MCF 10A (cell line): ENCODE measurements around the gene MCUB. TPM values are rescaled to one million over a fixed set of nuclear protein-coding genes. Genes with fewer than 3 reads are reported as not detected.
"Not testable (repeated sequence)": the region's sequence is repeated elsewhere in the genome, so short reads cannot be mapped to it uniquely, and the experiment has no call there.

ENCODE experiments used
- BruUV-seq: library from RNA; stranded (reverse); fragments of 400-500 nt; replicated peaks from 2 replicates; lab custom pipeline; 2021; lab: Mats Ljungman, UMichigan
- CTCF ChIA-PET: fragments of 300-600 bp; sonication (Branson Sonifier 250); formaldehyde crosslinking; extraction: SDS; loops from one replicate; lab custom pipeline; 2021; ENCODE audit warnings: antibody characterized with exemption, inconsistent platforms; lab: Yijun Ruan, JAX
- POLR2A ChIA-PET: fragments of 300-600, 350-650 bp; sonication (Branson Sonifier 250); formaldehyde crosslinking; extraction: SDS; loops from one replicate; lab custom pipeline; 2020; ENCODE audit warnings: antibody characterized with exemption, inconsistent platforms; lab: Yijun Ruan, JAX
- DNase-seq: peaks from one replicate; pipeline ENCODE4 v3.0.0-alpha.2; 2018; ENCODE audit not compliant: unreplicated experiment
- H3K27ac Mint-ChIP-seq: one replicate; pipeline ENCODE4 v1.8.0; 2022; ENCODE audit warnings: mild to moderate bottlenecking, low read depth, mixed read lengths; ENCODE audit not compliant: unreplicated experiment
- H3K27me3 Mint-ChIP-seq: one replicate; pipeline ENCODE4 v1.8.0; 2022; ENCODE audit warnings: mixed read lengths; ENCODE audit not compliant: insufficient read depth, unreplicated experiment
- H3K36me3 Mint-ChIP-seq: one replicate; pipeline ENCODE4 v1.8.0; 2022; ENCODE audit warnings: mild to moderate bottlenecking, moderate library complexity, mixed read lengths; ENCODE audit not compliant: insufficient read depth, unreplicated experiment
- H3K4me1 Mint-ChIP-seq: one replicate; pipeline ENCODE4 v1.8.0; 2022; ENCODE audit warnings: mixed read lengths; ENCODE audit not compliant: insufficient read depth, unreplicated experiment
- H3K4me3 Mint-ChIP-seq: one replicate; pipeline ENCODE4 v1.8.0; 2022; ENCODE audit warnings: mild to moderate bottlenecking, moderate library complexity, mixed read lengths; ENCODE audit not compliant: unreplicated experiment
- H3K9me3 Mint-ChIP-seq: one replicate; pipeline ENCODE4 v1.8.0; 2022; ENCODE audit warnings: mixed read lengths; ENCODE audit not compliant: unreplicated experiment
- CTCF ChIP-seq: fragments of 200-600 bp; IDR thresholded peaks from one replicate; pipeline ENCODE4 v1.8.0; 2022; ENCODE audit warnings: antibody characterized with exemption, mild to moderate bottlenecking; ENCODE audit not compliant: unreplicated experiment
- intact Hi-C: fragments of 100-400 bp; cut with micrococcal nuclease; formaldehyde crosslinking; loops from 2 replicates; pipeline ENCODE4 v1.14.1; 2022
- total RNA-seq: library from RNA; stranded (reverse); gene quantifications from 2 replicates; pipeline ENCODE4 v1.2.3, GENCODE V29; 2022

Gene MCUB
- total RNA-seq, 1 experiment from 2014 or later, result 16.3 TPM

GRCh38 chr4:109673303-109673702 lies 113.3 kb downstream of the MCUB start:
- intact Hi-C loops, result no loop called here
- no peak overlapping the region for H3K4me3 Mint-ChIP-seq
- peaks cover 6% of the 10 kb centered on the region for H3K36me3 Mint-ChIP-seq
- no peaks in the 10 kb centered on the region for H3K27me3 Mint-ChIP-seq
- no peak for TF ChIP-seq CTCF
- ChIA-PET POLR2A (no interaction called here), CTCF (interaction anchor here (0.6 kb wide), 1 partner anchor 266 kb away, joined by 4 read pairs; no protein-coding TSS in a partner anchor)
- no peaks in the 10 kb centered on the region for H3K4me1 Mint-ChIP-seq
- no TSS peak for BruUV-seq
- no peak overlapping the region for H3K27ac Mint-ChIP-seq
- DNase-seq, result no peak
- H3K9me3 Mint-ChIP-seq, result peaks cover 8% of the 10 kb centered on the region

GRCh38 chr4:109675181-109675580 lies 115.1 kb downstream of the MCUB start:
- no peak overlapping the region for H3K4me3 Mint-ChIP-seq
- POLR2A ChIA-PET, result no interaction called here
- peaks cover 8% of the 10 kb centered on the region for H3K9me3 Mint-ChIP-seq
- peaks cover 6% of the 10 kb centered on the region for H3K36me3 Mint-ChIP-seq
- no TSS peak for BruUV-seq
- no peaks in the 10 kb centered on the region for H3K27me3 Mint-ChIP-seq
- no peaks in the 10 kb centered on the region for H3K4me1 Mint-ChIP-seq
- no peak for DNase-seq
- H3K27ac Mint-ChIP-seq, result no peak overlapping the region
- CTCF ChIA-PET, result interaction anchor here (0.5 to 0.7 kb wide), 2 partner anchors 20 to 255 kb away, joined by 3 to 4 read pairs; no protein-coding TSS in a partner anchor
- no peak for TF ChIP-seq CTCF
- intact Hi-C loops, result no loop called here

- intact Hi-C loops, result no loop called here
Measured at GRCh38 chr4:109675843-109676242, 115.8 kb downstream of the MCUB start.

GRCh38 chr4:109676886-109677285 lies 116.8 kb downstream of the MCUB start:
- POLR2A ChIA-PET, result interaction anchor here (0.6 kb wide), 1 partner anchor 12 kb away, joined by 3 read pairs; no protein-coding TSS in a partner anchor
- TF ChIP-seq CTCF, result no peak
- no peaks in the 10 kb centered on the region for H3K4me1 Mint-ChIP-seq
- no peaks in the 10 kb centered on the region for H3K27me3 Mint-ChIP-seq
- CTCF ChIA-PET, result interaction anchor here (0.9 kb wide), 1 partner anchor 9 kb away, joined by 4 read pairs; no protein-coding TSS in a partner anchor
- intact Hi-C loops, result no loop called here
- no TSS peak for BruUV-seq
- H3K4me3 Mint-ChIP-seq, result no peak overlapping the region
- H3K9me3 Mint-ChIP-seq, result no peaks in the 10 kb centered on the region
- no peak overlapping the region for H3K27ac Mint-ChIP-seq
- peaks cover 6% of the 10 kb centered on the region for H3K36me3 Mint-ChIP-seq
- DNase-seq, result no peak

More at GRCh38 chr4:109675843-109676242, 115.8 kb downstream of the MCUB start:
- no peaks in the 10 kb centered on the region for H3K27me3 Mint-ChIP-seq
- ChIA-PET POLR2A (no interaction called here), CTCF (no interaction called here)
- H3K4me3 Mint-ChIP-seq, result no peak overlapping the region
- peaks cover 8% of the 10 kb centered on the region for H3K9me3 Mint-ChIP-seq
- DNase-seq, result no peak
- H3K27ac Mint-ChIP-seq, result no peak overlapping the region
- no TSS peak for BruUV-seq
- H3K4me1 Mint-ChIP-seq, result no peaks in the 10 kb centered on the region
- no peak for TF ChIP-seq CTCF
- H3K36me3 Mint-ChIP-seq, result peaks cover 6% of the 10 kb centered on the region

- H3K27me3 Mint-ChIP-seq, DNase-seq, H3K4me1 Mint-ChIP-seq, H3K27ac Mint-ChIP-seq, H3K4me3 Mint-ChIP-seq, intact Hi-C loops, H3K36me3 Mint-ChIP-seq, BruUV-seq, CTCF ChIA-PET, H3K9me3 Mint-ChIP-seq, POLR2A ChIA-PET: not testable (repeated sequence)
Measured at GRCh38 chr4:109678472-109678871, 118.4 kb downstream of the MCUB start.

- POLR2A ChIA-PET, intact Hi-C loops, DNase-seq, H3K27ac Mint-ChIP-seq, H3K9me3 Mint-ChIP-seq, BruUV-seq, H3K4me3 Mint-ChIP-seq, H3K36me3 Mint-ChIP-seq, H3K4me1 Mint-ChIP-seq, H3K27me3 Mint-ChIP-seq: not testable (repeated sequence)
- CTCF ChIA-PET, result interaction anchor here (0.7 kb wide), 1 partner anchor 30 kb away, joined by 3 read pairs; no protein-coding TSS in a partner anchor
Measured at GRCh38 chr4:109678925-109679324, 118.9 kb downstream of the MCUB start.
